Measurements from ENCODE around the gene SHTN1.
A peak's percentile ranks its signal among the peaks of the same experiment; 100 is the strongest.

Gene SHTN1, protein sequence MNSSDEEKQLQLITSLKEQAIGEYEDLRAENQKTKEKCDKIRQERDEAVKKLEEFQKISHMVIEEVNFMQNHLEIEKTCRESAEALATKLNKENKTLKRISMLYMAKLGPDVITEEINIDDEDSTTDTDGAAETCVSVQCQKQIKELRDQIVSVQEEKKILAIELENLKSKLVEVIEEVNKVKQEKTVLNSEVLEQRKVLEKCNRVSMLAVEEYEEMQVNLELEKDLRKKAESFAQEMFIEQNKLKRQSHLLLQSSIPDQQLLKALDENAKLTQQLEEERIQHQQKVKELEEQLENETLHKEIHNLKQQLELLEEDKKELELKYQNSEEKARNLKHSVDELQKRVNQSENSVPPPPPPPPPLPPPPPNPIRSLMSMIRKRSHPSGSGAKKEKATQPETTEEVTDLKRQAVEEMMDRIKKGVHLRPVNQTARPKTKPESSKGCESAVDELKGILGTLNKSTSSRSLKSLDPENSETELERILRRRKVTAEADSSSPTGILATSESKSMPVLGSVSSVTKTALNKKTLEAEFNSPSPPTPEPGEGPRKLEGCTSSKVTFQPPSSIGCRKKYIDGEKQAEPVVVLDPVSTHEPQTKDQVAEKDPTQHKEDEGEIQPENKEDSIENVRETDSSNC

DNA sequence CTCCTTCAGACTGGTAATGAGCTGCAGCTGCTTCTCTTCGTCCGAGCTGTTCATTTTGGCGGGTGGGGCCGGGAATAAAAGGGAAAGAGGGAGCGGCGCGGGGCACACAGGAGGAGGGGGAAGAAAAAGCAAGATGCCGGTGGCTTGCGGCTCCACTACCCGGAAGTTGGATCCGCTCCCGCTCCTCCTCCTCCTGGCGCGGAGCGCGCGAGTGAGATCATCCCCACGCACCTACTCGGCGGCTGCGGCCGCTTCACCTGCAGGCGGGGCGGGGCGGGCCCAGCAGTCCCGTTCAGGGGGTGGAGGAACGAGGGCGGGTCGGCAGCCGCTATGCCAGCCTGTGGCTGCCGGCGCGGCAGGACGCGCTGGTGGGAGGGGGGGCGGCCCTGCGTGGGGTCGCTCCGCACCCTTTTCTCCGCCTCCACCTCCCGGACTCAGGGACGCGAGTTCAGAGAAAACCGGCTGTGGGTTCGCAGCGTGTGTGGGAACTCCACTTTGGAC is at the start of gene SHTN1:
Gene SHTN1 (minus strand): TSS at position 162 of the 501 bp plus-strand sequence. CDS start 108 bp downstream, at position 54.
- peak within 1 kb of the TSS; percentile 96 for H3K27ac ChIP-seq
- TF ChIP-seq, protein P1, sequence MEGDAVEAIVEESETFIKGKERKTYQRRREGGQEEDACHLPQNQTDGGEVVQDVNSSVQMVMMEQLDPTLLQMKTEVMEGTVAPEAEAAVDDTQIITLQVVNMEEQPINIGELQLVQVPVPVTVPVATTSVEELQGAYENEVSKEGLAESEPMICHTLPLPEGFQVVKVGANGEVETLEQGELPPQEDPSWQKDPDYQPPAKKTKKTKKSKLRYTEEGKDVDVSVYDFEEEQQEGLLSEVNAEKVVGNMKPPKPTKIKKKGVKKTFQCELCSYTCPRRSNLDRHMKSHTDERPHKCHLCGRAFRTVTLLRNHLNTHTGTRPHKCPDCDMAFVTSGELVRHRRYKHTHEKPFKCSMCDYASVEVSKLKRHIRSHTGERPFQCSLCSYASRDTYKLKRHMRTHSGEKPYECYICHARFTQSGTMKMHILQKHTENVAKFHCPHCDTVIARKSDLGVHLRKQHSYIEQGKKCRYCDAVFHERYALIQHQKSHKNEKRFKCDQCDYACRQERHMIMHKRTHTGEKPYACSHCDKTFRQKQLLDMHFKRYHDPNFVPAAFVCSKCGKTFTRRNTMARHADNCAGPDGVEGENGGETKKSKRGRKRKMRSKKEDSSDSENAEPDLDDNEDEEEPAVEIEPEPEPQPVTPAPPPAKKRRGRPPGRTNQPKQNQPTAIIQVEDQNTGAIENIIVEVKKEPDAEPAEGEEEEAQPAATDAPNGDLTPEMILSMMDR (conservative IDR thresholded peaks at IDR 0.05) = no peak
- TF ChIP-seq ZFX (IDR thresholded peaks at IDR 0.05) = no peak

GRCh38 chr10:117053482-117053881 is 48.5 kb upstream of the SHTN1 start:
- TF ChIP-seq, protein P1 (conservative IDR thresholded peaks at IDR 0.05) = no peak
- no peak for TF ChIP-seq ZFX (IDR thresholded peaks at IDR 0.05)

DNA sequence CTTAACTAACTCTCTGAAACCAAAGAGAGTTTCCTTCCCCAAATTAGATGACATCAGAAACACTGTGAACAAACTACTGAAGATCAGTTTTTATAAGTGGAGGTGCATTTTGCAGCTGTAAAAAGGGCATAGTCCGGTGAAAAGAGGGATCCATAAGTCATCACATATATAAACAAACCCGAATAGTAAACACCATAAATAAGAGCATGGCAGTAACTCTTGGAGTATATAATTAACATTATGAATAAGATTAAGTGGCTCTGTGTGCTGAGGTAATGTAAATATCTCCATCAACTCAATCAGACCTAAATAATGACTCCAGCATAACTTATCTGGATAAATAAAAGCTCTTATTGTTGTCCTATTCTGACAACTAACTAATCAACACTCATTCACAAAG is 43.0 kb upstream of the SHTN1 start:
- TF ChIP-seq, protein P1 (conservative IDR thresholded peaks at IDR 0.05) = no peak
- no peak for TF ChIP-seq ZFX (IDR thresholded peaks at IDR 0.05)
- no peak overlapping the region for H3K27ac ChIP-seq

More at GRCh38 chr10:117053482-117053881, 48.5 kb upstream of the SHTN1 start:
- no peak overlapping the region for H3K27ac ChIP-seq

DNA sequence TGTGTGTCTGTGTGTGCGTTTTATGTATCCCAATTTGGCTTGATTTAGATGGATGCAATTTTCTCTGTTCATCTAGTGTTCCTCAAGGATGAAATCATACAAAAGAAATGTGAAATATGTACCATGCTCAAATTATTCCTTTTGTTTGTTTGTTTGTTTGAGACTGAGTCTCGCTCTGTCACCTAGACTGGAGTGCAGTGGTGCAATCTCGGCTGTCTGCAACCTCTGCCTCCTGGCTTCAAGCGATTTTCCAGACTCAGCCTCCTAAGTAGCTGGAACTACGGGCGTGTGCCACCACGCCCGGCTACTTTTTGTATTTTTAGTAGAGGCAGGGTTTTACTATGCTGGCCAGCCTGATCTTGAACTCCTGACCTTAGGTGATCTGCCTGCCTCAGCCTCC is 11.3 kb upstream of the SHTN1 start:
- no peak overlapping the region for H3K27ac ChIP-seq
- TF ChIP-seq, protein P1 (conservative IDR thresholded peaks at IDR 0.05) = no peak
- no peak for TF ChIP-seq ZFX (IDR thresholded peaks at IDR 0.05)

DNA sequence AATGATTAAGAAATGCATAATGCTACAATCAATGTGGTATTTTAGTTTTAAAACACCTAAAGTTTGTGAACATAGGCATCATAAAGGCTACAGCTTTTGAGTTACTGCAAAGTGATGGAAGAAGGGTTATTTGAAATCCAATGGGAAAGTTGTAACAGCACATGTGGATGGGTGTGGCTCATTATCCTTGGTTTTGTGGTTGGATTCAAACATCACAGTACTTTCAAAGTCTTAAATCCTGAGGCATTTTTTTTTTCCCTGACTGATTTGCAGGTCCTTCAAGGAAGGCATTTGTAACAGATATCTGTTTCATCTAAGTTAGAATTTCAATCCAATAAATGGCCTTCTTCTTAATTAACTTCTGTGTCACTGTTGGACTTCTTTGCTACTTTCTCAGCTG is 9.8 kb upstream of the SHTN1 start:
- no peak overlapping the region for H3K27ac ChIP-seq
- no peak for TF ChIP-seq ZFX (IDR thresholded peaks at IDR 0.05)
- TF ChIP-seq, protein P1 (conservative IDR thresholded peaks at IDR 0.05) = no peak

DNA sequence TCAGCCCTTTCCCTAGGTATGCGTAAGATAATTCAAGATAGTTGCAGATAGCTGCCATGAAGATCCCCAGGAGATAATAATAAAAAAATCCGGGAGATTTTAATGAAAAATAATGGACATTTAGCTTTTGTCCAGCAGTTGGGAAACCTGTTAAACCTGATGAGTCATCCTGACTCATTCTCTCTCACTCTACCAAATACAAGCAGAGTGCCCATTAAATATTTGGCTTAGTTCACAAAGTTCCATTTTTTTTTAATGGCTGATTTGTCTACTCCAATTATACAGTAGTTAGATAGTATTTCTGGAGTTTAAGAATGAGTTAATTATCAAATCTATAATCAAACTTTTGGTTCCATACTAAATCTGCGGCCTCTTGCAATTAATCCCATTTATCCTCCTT is 2.1 kb upstream of the SHTN1 start:
- no peak overlapping the region for H3K27ac ChIP-seq
- TF ChIP-seq, protein P1 (conservative IDR thresholded peaks at IDR 0.05) = no peak
- no peak for TF ChIP-seq ZFX (IDR thresholded peaks at IDR 0.05)

DNA sequence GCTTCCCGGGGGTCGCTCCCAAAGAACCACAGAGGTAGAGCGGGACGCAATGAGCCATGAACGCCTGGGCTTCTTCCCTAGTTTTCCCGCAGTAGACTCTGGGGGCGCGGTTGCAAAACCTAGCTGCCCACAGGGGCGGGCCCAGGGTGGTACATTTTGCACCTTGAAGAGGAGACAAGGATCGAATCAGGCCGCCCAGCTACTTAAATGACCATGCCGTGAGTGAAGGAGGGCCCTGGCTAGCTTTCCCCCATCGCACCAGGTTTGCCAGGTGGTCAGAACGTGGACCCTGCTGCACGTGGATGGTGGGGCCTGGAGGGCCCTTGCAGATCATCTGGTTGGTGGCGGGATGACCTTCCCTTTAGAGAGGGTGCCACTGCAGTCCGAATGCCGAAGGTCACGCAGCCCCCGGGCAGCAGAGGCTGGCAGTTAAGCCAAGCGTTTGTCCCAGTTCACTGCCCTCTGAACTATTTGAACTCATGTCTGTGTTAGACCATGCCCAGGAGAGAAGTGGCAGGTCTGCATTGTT is 604 bp upstream of the SHTN1 start:
- TF ChIP-seq, protein P1 (conservative IDR thresholded peaks at IDR 0.05) = no peak
- TF ChIP-seq ZFX (IDR thresholded peaks at IDR 0.05) = no peak
- peak overlapping the region; percentile 96 for H3K27ac ChIP-seq

All from C4-2B (cell line).